ENCODE measurements around the gene SMIM43. TPM values are rescaled to one million over a fixed set of nuclear protein-coding genes. Genes with fewer than 3 reads are reported as not detected.

SMIM43 gene
- total and polyA plus RNA-seq, 2 of the 8 experiments (the other 6 are each of a cell fraction or from before 2014, with no cell fraction given): 0.50 to 0.94 TPM

DNA sequence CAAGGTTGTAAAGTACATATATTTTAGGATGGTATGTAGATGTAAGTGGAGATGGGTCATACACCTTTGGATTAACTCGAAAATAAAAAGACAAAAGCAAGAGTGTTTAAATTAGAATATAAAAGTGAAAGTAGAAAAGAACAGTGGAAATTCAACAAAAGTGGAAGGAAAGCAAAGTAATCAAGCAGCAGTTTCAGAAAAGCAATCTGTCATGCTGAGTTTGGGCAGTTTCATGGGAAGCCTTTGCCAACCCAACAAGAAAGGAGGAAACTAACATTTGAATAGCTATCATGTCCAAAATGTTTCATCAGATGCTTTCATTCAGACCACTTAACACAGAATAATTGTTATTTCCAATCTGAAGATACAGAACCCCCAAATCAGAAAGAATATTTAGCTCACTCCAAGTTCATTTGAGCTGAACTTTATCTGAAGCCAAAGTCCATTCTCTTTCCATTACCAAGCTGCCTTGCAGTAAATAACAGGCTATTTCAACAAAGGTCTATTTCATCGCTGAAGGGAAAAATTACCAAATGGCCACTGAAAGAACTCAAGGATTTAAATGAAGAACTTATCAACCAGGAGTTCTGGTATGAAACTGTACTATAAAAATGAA lies 34.4 kb upstream of the SMIM43 start:
- H3K23ac ChIP-seq (ENCODE audit: insufficient read length): no peak overlapping the region
- 91% methylated on average over 2 of the region's 2 CpGs; no CpG with 5 or more reads in 1 of the 2 experiments for WGBS, 2 experiments (ENCODE audit: extremely low coverage in 1 of 2, insufficient coverage in 1 of 2, insufficient read length in 1 of 2, insufficient replicate concordance in 2 of 2, low coverage in 1 of 2, low lambda C conversion rate in 2 of 2, missing lambda C conversion rate in 1 of 2)
- H3K4me2 ChIP-seq (ENCODE audit: insufficient read depth in 1 of 2, low read depth in 2 of 2, low read length in 2 of 2): no peak overlapping the region
- peaks cover 8 to 20% (median 13%) of the 10 kb centered on the region in 4 experiments for H3K4me1 ChIP-seq (replicated peaks in 1 of 4; ENCODE audit: control insufficient read depth in 3 of 4, insufficient read depth in 4 of 4, low read length in 3 of 4)
- H3K27ac ChIP-seq (ENCODE audit: low read depth, low read length): no peak overlapping the region
- peaks cover 3 to 18% of the 10 kb centered on the region in 2 experiments; a peak in 2 of 4 replicates for H3K79me2 ChIP-seq (ENCODE audit: control insufficient read depth in 1 of 2, insufficient read depth in 2 of 2, low read length in 2 of 2)
- no peaks in the 10 kb centered on the region for H3K27me3 ChIP-seq (replicated peaks in 1 of 4; ENCODE audit: control insufficient read depth in 3 of 4, extremely low read depth in 1 of 4, insufficient read depth in 3 of 4, low read length in 3 of 4)
- CTCF ChIA-PET (ENCODE audit: partially characterized antibody): no interaction called here
- DNase-seq (ENCODE audit: low read depth in 1 of 2, low spot score in 2 of 2): no peak
- no peak overlapping the region; the same call in 1 of the 2 replicates for H2BK12ac ChIP-seq (ENCODE audit: low read depth, low read length)
- H4K91ac ChIP-seq (replicated peaks; ENCODE audit: insufficient read length, low read length): no peak overlapping the region
- POLR2A ChIA-PET (ENCODE audit: partially characterized antibody): interaction anchor here (1.4 to 14.8 kb wide), 3 partner anchors 20 to 35 kb away, joined by 3 to 246 read pairs (median 5); partner anchors contain the start of genes CCNA2 and SMIM43
- H2BK15ac ChIP-seq (ENCODE audit: low read length): no peak overlapping the region
- no peak overlapping the region for H3K14ac ChIP-seq (ENCODE audit: insufficient read length)
- no peak overlapping the region for H2BK20ac ChIP-seq (ENCODE audit: low read length)
- H4K8ac ChIP-seq (ENCODE audit: extremely low read depth, insufficient read depth, low read length): no peak overlapping the region
- H3K56ac ChIP-seq (replicated peaks; ENCODE audit: insufficient read length, low read depth, low read length): no peak overlapping the region
- no peak overlapping the region for H3K4me3 ChIP-seq (ENCODE audit: extremely low read depth in 1 of 4, insufficient read depth in 2 of 4, low read depth in 3 of 4, low read length in 4 of 4)
- H3K4ac ChIP-seq (replicated peaks; ENCODE audit: insufficient read length, low read depth, low read length): no peak overlapping the region
- no peak overlapping the region for H2BK120ac ChIP-seq (replicated peaks; ENCODE audit: low read depth, low read length)
- peaks cover 7 to 19% (median 11%) of the 10 kb centered on the region in 4 experiments; a peak in 7 of 8 replicates for H3K36me3 ChIP-seq (ENCODE audit: control insufficient read depth in 2 of 4, insufficient read depth in 4 of 4, low read length in 3 of 4)
- no peak overlapping the region for H3K18ac ChIP-seq (ENCODE audit: extremely low read depth, low read length)
- H2AFZ ChIP-seq (ENCODE audit: low read length): no peak overlapping the region
- no peaks in the 10 kb centered on the region for H3K9me3 ChIP-seq (ENCODE audit: insufficient read depth in 2 of 2, low read depth in 1 of 2, low read length in 1 of 2)
- no peak overlapping the region for H3K9ac ChIP-seq (replicated peaks in 1 of 4; ENCODE audit: extremely low read depth in 1 of 4, low read depth in 3 of 4, low read length in 3 of 4)
- TF ChIP-seq NANOG (IDR thresholded peaks at IDR 0.05; ENCODE audit: insufficient read depth, low read depth, low read length, poor library complexity, severe bottlenecking) (no peak), TCF12 (IDR thresholded peaks at IDR 0.05; ENCODE audit: low read depth, low read length) (no peak), SIRT6 (IDR thresholded peaks at IDR 0.05; ENCODE audit: low read length) (no peak), BRCA1 (IDR thresholded peaks at IDR 0.05; ENCODE audit: low read depth, low read length) (no peak), TBP (IDR thresholded peaks at IDR 0.05; ENCODE audit: low read depth, low read length) (no peak), EZH2 (IDR thresholded peaks at IDR 0.05; ENCODE audit: low read depth, low read length, severe bottlenecking) (no peak), HDAC2 (IDR thresholded peaks at IDR 0.05; ENCODE audit: borderline replicate concordance in 1 of 2, low read depth in 2 of 2, low read length in 2 of 2) (no peak)
- TF ChIP-seq, protein P1, sequence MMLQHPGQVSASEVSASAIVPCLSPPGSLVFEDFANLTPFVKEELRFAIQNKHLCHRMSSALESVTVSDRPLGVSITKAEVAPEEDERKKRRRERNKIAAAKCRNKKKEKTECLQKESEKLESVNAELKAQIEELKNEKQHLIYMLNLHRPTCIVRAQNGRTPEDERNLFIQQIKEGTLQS (IDR thresholded peaks at IDR 0.05; ENCODE audit: insufficient read depth, low read depth, low read length): no peak
- FAIRE-seq: no peak
- no peaks in the 10 kb centered on the region for H3K79me1 ChIP-seq (ENCODE audit: low read depth, low read length)
- peaks cover 3% of the 10 kb centered on the region for H3K23me2 ChIP-seq (ENCODE audit: low read depth, low read length)
- H2BK5ac ChIP-seq (ENCODE audit: low read depth, low read length): no peak overlapping the region
- H4K20me1 ChIP-seq (replicated peaks in 1 of 2; ENCODE audit: control insufficient read depth in 1 of 2, insufficient read depth in 2 of 2, low read length in 2 of 2): no peaks in the 10 kb centered on the region
- no peak overlapping the region for H2AK5ac ChIP-seq (ENCODE audit: low read depth, low read length)
- H4K5ac ChIP-seq (ENCODE audit: insufficient read length, low read depth, low read length): no peak overlapping the region

All from H1 (cell line).